Stimulated activated CD8-positive, alpha-beta memory T cell treated with anti-CD3 and anti-CD28 coated beads, Interleukin-4, amount 100 ng/mL, for 24 hours (primary cell): ENCODE results near the gene PGGT1B.
"Not testable (repeated sequence)": the region's sequence is repeated elsewhere in the genome, so short reads cannot be mapped to it uniquely, and the experiment has no call there.

Source experiments
- DNase-seq: peaks from one replicate; pipeline ENCODE4 v3.0.0-alpha.2; 2020; ENCODE audit warnings: low read depth

The PGGT1B gene

DNA sequence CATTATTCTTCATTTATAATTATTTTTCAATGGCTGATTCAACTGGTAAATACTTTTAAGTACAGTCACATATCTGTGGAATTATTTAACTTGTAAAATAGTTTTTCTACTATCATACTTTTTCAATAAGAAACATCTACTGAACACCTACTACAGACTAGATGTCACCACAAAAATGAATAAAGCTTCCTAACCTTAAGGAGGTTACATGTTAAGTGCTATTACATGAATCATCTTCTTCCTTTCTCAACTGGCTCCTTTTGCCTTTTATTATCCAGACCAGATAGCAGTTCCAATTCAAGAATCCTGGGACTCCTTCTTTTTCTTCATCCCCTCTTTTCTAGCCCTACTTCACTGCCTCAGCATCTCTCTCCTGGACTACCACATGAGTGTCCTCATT, 4.7 kb downstream of the PGGT1B start:
- DNase-seq = no peak

- not testable (repeated sequence) for DNase-seq
Observed at GRCh38 chr5:115249379-115249778, 13.3 kb downstream of the PGGT1B start.

- DNase-seq = no peak
Observed at GRCh38 chr5:115246361-115246991, 16.2 kb downstream of the PGGT1B start.

- no peak for DNase-seq
Observed at GRCh38 chr5:115243412-115243811, 19.3 kb downstream of the PGGT1B start.

DNA sequence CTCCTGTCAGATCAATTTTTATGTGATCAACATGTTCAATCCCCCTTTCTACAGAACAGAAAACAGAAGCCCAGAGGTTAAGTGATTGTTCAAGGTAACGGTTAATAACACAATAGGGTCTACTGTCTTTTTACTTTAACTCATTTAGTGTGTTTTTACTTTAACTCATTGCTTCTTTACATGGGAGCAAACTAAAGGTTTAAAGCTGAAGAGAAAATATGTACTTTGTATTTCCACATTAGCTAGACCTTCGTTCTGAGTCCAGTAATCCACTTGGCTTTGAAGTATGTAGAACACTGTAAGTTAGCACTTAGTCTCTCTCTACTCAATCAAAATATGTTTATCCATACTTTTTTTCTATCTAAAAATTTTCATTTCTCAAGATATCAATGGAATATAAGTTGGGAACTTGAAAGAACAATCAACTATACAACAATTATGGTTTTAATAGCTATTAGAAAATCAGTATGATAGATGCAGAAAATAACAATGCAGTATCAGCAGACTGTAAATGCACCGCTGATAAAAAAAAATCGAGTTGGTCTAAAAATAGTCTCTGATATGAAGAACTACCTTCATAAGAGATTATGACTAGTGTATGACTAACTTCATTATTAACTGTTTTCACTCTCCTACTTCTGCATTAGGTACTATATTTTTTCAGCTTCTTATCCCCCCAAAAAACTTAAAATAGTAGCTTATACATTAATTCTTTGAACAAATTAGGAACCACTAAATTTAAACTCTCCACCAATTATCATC, 20.6 kb downstream of the PGGT1B start:
- no peak for DNase-seq

GRCh38 chr5:115237066-115237465, 25.6 kb downstream of the PGGT1B start:
- no peak for DNase-seq

- no peak for DNase-seq
Observed at GRCh38 chr5:115236599-115236998, 26.1 kb downstream of the PGGT1B start.

GRCh38 chr5:115231598-115231997, 31.1 kb downstream of the PGGT1B start:
- DNase-seq = no peak

- no peak for DNase-seq
Observed at GRCh38 chr5:115229606-115230005, 33.1 kb downstream of the PGGT1B start.

- DNase-seq = no peak
Observed at GRCh38 chr5:115227281-115227680, 35.4 kb downstream of the PGGT1B start.

DNA sequence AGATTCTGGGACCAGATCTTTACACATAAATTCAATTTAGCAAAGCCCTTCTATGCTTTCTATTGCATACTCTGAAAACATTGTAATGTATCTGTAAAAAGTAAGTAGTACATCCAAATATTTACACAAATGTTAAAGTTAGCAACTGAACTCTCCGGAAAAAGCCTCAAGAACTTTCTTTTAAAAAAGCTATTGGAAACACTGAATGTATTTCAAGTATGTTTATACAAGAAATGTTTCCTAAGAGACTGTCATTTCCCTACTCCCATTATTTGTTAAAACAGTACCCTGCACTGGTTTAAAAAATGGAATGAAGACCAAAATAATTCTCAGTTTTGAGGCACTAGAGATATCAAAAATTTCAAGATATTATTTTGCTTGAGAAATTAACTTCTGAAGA, 48.1 kb downstream of the PGGT1B start:
- DNase-seq = no peak

DNA sequence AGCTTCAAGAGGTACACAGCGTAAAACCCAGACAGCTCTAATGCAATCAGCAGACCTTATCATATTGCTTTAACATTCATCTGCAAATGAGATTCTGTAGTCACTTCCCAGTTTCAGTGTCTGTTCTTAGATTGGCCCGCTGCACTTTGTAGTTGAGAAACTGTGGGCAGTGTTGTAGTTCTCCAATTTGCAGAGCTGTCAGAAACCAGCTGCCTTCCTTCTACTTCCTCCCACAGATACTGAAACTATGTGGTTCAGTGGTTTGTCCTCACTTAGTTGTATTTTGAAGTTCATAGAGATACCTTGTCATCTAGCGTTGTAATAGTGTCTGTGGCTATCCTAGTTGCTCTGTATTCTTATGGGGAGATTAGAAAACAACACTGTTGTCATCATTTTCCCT, 53.4 kb downstream of the PGGT1B start:
- peak; percentile 5 for DNase-seq

DNA sequence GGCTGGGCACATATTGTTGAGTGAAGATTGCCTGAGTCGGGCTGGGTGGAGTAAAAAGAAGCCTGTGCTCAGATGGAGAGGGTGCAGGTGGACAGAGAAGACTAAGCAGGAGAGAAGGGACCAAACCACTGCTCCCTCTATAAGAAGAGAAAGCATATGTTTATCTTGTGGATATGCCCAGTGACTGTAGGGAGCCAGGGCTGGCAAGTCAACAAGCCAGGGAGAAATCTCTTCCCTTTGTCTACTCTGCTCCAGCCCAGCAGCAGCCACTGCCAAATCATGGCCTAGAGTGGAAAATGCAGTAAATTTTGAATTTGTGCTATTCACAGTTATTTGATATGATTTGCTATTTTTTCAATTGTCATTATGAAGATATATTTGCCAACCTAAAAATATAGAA, 59.7 kb downstream of the PGGT1B start:
- no peak for DNase-seq

GRCh38 chr5:115196161-115196560, 66.5 kb downstream of the PGGT1B start:
- no peak for DNase-seq

- DNase-seq = no peak
Observed at GRCh38 chr5:115194676-115195075, 68.0 kb downstream of the PGGT1B start.

DNA sequence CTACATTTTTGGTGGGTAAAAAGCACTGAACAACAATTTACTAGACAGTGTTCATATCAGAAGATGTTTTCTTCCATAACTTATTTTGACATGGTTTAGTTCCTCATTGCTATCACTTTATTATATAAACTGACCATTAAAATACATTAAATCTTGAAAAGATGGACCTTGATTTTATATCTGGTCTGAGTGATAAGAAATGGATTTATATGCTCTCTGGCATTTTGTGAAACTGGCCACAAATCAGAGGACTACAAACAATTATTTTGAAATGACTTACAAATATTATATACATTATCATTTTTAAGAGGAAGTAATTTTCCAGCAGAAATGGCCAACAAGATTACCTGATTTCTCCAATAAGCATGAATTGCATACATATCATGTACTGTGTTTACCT, 69.4 kb downstream of the PGGT1B start:
- DNase-seq = no peak

DNA sequence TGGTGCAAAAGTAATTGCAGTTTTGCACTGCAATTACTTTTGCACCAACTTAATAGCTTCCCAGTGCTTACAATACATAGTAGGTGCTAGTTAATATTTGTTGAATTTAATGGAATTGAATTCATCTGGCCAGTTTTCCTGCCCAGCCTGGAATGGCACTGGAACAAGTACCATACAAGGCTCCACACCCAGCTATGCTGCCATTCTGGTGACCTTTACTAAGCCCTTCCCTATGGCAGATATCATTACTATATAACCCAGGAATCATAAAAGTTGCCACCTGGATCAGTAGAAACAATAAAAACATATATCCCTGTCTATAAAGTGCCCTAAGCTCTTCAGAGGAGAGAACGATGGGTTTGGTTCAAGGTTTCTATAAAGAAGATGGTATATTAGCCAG, 70.6 kb downstream of the PGGT1B start:
- DNase-seq = no peak

- DNase-seq = no peak
Observed at GRCh38 chr5:115191474-115192031, 71.1 kb downstream of the PGGT1B start.

GRCh38 chr5:115190388-115190787, 72.3 kb downstream of the PGGT1B start:
- DNase-seq = no peak

- DNase-seq = no peak
Observed at GRCh38 chr5:115189866-115190265, 72.8 kb downstream of the PGGT1B start.

DNA sequence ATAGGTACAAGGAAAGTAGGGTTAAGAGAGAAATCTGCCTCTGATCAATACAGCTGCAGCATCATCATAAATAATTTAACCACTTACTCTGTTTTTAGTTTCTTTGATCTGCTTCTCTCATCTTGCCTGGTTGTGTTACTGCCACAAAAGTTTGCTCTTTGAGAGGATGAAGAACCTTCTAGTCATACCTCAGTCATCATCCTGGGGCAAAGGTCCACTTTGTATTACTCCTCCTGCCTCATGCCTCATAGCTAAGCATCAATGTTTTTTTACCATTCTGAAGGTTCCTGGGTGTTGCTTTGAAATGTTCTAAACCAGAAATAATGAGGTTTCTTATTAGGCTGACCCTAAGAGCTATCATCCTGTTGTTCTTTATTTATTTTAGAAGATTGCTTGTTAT, 75.9 kb downstream of the PGGT1B start:
- DNase-seq = no peak

GRCh38 chr5:115184770-115185169, 77.9 kb downstream of the PGGT1B start:
- DNase-seq = no peak

DNA sequence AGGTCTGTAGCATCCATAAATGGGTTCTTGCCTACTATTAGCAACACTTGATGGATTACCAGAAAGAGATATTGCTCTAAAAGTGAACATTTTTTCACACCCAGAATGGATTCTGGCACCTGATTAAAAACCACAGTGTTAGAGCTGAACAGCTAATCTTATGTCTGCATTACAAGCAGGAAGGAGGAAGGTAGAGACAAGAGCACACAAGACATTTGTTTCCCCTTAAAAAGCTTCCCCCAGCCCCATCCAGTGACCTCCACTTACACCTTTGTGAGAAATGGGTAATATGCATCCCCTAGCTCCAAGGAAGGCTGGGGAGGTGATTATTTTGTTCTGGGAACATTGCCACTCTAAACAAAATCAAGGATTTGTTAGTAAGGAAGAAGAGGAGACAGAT, 80.9 kb downstream of the PGGT1B start:
- no peak for DNase-seq
